ENCODE results near the gene THEMIS.

THEMIS gene

DNA sequence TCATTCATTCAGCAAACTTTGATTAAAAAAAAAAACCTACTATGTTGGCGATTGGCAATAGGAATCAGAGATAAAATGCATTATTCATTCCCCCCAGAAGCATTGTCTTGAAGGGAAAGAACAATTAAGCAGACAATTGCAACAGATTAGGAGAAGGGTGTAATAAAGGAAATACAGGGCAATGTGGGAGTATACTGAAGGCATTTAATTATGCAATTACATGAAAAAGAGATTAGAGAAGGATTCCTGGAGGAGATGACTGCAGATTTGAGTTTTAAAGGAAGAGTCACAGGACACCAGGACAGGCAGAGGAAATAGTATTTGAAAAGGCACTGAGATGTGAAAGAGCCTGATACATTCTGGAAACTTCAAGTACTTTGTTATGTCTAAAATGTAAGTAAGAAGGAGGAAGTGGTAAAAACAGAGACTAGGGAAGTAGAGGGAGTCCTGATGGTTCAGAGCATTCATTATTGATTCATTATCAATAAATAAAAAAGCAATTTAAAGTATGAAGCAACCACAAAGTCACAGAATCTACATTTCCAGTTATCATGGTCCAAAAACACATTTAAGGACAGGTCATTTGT is 43.7 kb downstream of the THEMIS start:
- DNase-seq = no peak

DNA sequence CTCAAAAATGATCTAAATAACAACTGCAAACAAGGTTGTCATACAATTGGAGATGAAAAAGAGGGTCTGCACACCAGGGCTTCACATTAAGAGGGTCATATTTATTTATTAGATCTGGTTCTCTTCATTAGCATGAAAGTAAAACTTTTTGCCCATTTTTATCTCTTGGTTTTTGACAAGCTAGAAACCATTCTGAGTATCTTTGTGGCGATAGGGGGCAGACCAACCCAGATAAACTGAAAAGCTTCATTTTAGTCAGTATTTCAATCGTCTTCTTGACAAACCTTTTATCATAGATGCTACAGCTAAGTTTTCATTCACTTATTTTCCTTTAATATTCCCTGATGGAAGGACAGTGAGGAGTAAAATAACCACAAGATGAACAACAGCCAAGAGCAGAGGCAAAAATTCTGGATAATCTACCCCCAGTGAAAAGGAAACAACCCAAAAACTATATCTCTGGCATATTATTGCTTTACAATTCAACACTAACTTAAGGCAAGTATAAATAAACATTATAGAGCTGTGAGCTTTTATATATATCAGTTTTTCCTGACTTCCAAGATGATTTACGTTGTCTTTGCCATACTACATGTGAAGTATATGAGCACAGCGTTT is 45.2 kb downstream of the THEMIS start:
- DNase-seq = peak; percentile 73

- no peak for DNase-seq
Measured at GRCh38 chr6:127854009-127854408, 46.8 kb downstream of the THEMIS start.

- no peak for DNase-seq
Measured at GRCh38 chr6:127851197-127851596, 49.7 kb downstream of the THEMIS start.

DNA sequence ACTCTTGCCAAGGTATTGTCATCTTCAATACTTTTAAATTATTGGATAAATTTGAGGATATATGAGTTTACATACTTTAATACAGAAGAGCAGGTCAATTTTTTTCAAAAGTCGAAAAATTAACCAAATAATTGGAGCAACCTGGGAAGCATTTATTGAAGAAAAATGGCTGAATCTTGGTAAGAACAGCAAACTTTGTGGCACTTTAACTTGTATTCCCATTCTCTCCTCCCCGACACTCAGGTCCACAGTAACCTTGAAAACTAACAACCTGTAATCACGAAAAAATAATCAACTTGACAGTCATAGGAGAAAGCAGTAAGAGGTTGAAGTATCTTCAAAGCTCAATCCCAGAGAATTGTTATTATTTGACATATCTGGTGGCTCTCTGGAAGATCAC is 55.6 kb downstream of the THEMIS start:
- no peak for DNase-seq

GRCh38 chr6:127844529-127844928 is 56.3 kb downstream of the THEMIS start:
- DNase-seq = no peak

DNA sequence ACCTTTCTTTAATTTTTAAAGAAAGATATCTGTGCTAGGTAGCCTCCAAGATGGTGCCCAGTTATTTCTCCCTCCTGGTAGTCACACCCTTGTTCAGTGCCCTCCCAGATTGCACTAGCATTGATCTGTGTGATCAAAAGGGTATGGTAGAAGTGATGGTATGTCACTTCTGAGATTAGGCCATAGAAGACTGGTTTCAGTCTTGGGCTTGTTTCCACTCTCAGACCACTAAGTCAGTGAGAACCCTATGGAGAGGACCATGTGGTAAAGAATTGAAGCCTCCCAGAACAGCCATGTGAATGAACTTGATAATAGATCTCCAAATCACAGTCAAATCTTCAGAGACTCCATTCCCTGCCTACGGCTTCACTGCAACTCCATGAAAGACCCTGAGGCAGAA is 57.3 kb downstream of the THEMIS start:
- DNase-seq = no peak

- no peak for DNase-seq
Measured at GRCh38 chr6:127842562-127842961, 58.3 kb downstream of the THEMIS start.

GRCh38 chr6:127841811-127842210 is 59.0 kb downstream of the THEMIS start:
- DNase-seq = no peak

- no peak for DNase-seq
Measured at GRCh38 chr6:127834136-127834535, 66.7 kb downstream of the THEMIS start.

- no peak for DNase-seq
Measured at GRCh38 chr6:127833336-127833735, 67.5 kb downstream of the THEMIS start.

- DNase-seq = no peak
Measured at GRCh38 chr6:127832381-127832780, 68.5 kb downstream of the THEMIS start.

GRCh38 chr6:127824061-127824460 is 76.8 kb downstream of the THEMIS start:
- no peak for DNase-seq

DNA sequence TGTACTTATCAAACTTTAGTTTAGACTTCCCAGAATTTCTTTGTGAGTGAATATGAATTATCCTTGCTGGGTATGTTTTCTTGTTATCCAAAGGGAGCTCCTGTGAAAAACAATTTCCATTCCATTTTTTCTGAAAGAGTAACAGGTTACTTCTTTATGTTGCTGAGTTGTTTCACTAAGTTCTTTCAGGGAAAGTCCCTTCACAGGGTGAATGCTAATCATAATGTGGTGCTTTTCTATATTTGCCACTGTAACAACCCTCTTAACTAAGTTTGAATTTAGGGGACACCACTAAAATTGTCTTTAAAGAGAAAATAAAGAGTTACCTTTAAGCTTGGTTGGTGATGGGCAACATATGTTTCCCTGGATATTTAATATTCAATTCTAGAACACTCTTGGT is 79.4 kb downstream of the THEMIS start:
- no peak for DNase-seq

DNA sequence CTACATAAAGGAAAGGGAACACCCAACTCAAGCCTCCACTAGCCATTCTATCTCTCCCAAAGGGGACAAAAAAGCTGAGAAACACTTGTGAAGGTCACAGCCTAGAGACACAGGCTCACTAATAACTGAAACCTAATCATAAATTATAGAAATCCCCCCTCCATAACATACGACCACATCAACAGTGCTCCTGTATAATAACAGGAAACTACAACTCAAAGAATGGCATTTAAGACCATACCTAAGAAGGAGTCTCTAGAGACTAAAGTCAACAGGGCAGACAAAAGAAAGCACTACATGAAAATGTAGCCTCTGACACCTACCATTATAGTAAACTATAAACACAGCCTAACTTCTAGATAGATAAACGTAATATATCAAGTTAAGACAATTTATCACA is 82.7 kb downstream of the THEMIS start:
- no peak for DNase-seq

- no peak for DNase-seq
Measured at GRCh38 chr6:127816643-127817042, 84.2 kb downstream of the THEMIS start.

DNA sequence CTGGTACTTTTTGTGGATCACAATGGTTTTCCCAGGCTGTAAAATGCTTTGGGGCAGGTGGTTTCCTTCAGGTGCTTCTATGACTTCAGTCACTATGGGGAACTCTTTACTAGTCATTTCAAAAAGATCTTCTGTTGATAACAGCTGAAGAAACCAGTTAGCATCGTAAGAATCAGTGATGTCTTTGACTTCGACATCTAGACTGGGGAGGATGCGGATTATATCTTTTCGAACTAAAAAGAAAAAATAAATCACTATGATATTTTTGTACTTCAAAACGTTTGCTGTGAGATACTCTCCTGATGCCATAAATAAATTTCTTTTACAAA is 87.2 kb downstream of the THEMIS start:
- DNase-seq = no peak

GRCh38 chr6:127812985-127813698 is 87.7 kb downstream of the THEMIS start:
- DNase-seq = peak; percentile 66

DNA sequence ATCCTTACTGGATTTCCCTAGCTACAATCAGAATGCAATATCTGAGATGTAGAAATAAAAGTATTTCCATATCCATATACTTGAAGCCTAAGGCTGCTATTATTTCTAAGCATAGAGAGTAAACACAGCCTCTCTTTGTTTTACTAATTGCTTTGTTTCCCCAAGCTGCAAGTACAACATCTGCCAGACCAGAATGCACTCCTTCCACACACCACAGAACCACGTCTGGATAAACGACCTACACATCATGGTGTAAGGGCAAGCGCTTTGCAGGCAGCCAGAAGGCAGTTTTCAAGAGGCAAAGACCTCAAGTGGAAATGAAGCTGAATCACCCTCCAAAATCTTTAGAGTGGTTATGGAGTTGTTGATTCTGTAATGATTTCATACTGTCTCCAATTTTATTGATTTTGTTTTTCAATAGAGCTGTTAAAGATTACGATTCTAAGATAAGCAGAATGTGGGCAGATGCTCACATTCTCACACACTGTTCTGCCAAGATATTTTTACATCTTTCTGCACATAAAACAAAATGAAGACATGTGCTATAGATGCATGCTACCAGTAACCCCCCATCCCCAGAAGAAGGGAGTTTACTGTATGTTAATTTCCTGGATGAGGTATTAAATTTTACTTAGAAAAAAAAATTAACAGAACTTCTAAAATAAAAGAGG is 88.8 kb downstream of the THEMIS start:
- DNase-seq = no peak

- no peak for DNase-seq
Measured at GRCh38 chr6:127807806-127808517, 92.9 kb downstream of the THEMIS start.

DNA sequence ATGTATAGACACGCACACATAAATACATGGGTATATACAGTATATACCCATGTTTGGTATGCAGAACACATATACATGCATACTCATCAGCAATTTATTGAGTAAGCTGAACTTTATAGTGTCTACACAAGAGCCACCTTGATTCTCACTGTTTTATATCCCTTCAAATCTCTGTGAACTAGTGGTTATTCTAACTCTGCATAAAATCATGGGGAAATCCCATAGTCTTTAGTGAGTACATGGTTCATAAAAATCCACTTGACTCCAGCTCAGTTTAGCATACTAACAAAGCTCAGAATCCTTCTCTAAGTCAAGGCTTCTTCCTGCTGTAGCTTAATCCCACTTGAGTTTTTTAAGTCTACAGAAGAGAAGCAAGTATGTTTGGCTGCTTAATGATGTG is 104.1 kb downstream of the THEMIS start:
- no peak for DNase-seq

- DNase-seq = no peak
Measured at GRCh38 chr6:127794405-127794804, 106.5 kb downstream of the THEMIS start.

- no peak for DNase-seq
Measured at GRCh38 chr6:127793396-127793795, 107.5 kb downstream of the THEMIS start.
